Esophagus muscularis mucosa (tissue), 4 donors: Measurements from ENCODE around the gene AHNAK2.

Source experiments
- CTCF ChIP-seq, 3 experiments: fragments of 200-600 bp in 2 of 3; fragments of 450-650 bp in 1 of 3; sonication (generic) in 2 of 3; IDR thresholded peaks; one replicate each; pipeline ENCODE4 v1.5.1; 2017 to 2019; ENCODE audit warnings: antibody characterized with exemption in 3 of 3, mild to moderate bottlenecking in 2 of 3, moderate library complexity in 1 of 3
- EP300 ChIP-seq: sonication (generic); formaldehyde crosslinking; IDR thresholded peaks from one replicate; pipeline ENCODE4 v1.6.1; 2017; ENCODE audit warnings: antibody characterized with exemption
- POLR2A ChIP-seq: fragments of 450-650 bp; IDR thresholded peaks from one replicate; pipeline ENCODE4 v1.6.1; 2017; ENCODE audit warnings: antibody characterized with exemption, moderate library complexity, mild to moderate bottlenecking, low read depth
- POLR2AphosphoS5 ChIP-seq, 2 donors: sonication (generic); formaldehyde crosslinking; IDR thresholded peaks; one replicate each; pipeline ENCODE4 v1.6.1; 2017; ENCODE audit warnings: antibody characterized with exemption in 2 of 2

GRCh38 chr14:104992501-104992900 is 14.3 kb upstream of the AHNAK2 start:
- no peak for TF ChIP-seq CTCF (IDR thresholded peaks at IDR 0.05)
- TF ChIP-seq POLR2A, result no peak
- no peak for TF ChIP-seq POLR2AphosphoS5 (IDR thresholded peaks at IDR 0.05)
- TF ChIP-seq EP300, result no peak
